Measurements from ENCODE around the gene AQP7. TPM values are rescaled to one million over a fixed set of nuclear protein-coding genes. Genes with fewer than 3 reads are reported as not detected.

AQP7 gene
- total RNA-seq, 4 donors from 2014 or later, result 128 to 466 (median 169) TPM

GRCh38 chr9:33380390-33381094, 21.8 kb downstream of the AQP7 start:
- ATAC-seq (ENCODE audit: low FRiP score) (no peak), DNase-seq (ENCODE audit: low spot score) (no peak)
- TF ChIP-seq, protein P1, sequence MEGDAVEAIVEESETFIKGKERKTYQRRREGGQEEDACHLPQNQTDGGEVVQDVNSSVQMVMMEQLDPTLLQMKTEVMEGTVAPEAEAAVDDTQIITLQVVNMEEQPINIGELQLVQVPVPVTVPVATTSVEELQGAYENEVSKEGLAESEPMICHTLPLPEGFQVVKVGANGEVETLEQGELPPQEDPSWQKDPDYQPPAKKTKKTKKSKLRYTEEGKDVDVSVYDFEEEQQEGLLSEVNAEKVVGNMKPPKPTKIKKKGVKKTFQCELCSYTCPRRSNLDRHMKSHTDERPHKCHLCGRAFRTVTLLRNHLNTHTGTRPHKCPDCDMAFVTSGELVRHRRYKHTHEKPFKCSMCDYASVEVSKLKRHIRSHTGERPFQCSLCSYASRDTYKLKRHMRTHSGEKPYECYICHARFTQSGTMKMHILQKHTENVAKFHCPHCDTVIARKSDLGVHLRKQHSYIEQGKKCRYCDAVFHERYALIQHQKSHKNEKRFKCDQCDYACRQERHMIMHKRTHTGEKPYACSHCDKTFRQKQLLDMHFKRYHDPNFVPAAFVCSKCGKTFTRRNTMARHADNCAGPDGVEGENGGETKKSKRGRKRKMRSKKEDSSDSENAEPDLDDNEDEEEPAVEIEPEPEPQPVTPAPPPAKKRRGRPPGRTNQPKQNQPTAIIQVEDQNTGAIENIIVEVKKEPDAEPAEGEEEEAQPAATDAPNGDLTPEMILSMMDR (IDR thresholded peaks at IDR 0.05), result no peak

DNA sequence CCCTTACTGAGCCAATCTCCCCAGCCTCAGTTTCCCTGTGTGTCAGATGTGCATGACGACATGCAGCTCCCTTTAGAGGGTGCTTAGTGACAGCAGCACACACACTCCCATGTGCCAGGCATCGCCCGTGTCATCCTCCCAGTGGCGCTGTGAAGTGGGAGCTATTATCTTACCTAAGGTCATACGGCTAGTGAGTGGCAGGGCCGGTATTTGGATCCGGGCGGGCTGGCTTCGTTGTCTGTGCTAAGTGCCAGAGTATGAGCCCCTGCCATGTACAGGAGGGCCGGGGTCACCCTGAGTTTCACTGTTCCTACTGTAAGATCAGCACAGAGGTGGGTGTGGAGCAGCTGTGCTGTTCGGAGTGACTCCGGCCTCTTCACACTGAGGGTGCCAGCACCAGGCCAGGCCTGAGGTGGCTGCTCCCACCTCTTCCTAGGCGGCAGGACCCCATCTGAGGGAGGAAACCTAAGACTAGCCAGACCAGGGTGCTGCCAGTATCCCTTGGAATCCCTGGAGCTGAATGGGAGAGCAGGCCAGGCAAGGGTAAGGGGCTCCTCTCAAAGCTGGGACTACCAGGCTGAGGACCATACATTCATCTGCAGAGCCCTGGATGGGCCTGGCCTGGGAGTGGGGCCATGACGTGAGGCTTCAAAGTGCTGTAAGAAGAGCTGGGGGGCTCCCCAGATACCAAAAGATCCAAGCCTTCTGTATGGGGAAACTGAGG, 22.5 kb downstream of the AQP7 start:
- ATAC-seq (ENCODE audit: low FRiP score), result no peak

GRCh38 chr9:33378121-33378795, 24.1 kb downstream of the AQP7 start:
- ATAC-seq (ENCODE audit: low FRiP score) (no peak), DNase-seq (ENCODE audit: low spot score) (no peak)
- TF ChIP-seq, protein P1 (IDR thresholded peaks at IDR 0.05), result no peak

More for the DNA sequence above, 22.5 kb downstream of the AQP7 start:
- DNase-seq (ENCODE audit: low spot score), result no peak
- TF ChIP-seq, protein P1 (IDR thresholded peaks at IDR 0.05), result no peak

DNA sequence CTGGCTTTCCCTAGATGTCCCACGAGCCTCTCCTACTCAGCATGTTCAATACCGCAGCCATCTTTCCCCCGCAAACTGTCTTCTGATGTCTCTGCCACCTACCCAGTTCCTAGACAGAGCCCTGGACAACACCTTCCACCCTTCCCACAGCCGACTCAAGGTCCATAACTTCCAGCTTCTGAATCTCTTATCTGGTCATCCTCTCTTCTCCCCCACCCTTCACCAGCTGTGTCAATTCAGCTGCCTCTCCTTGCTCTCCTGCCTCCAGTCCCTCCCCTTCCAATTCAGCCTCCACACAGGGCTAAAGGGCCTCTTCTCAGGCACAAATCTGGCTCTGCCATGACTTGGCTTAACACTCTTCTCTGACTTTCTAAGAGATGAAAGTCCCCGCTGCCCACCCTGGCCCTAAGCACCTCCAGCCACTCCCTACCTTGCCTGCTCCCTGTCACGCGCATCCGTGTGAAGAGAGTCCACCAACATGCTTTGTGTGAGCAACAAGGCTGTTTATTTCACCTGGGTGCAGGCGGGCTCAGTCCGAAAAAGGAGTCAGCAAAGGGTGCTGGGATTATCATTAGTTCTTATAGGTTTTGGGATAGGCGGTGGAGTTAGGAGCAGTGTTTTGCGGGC, 25.2 kb downstream of the AQP7 start:
- DNase-seq (ENCODE audit: low spot score) (no peak), ATAC-seq (ENCODE audit: low FRiP score) (no peak)
- TF ChIP-seq, protein P1 (IDR thresholded peaks at IDR 0.05), result no peak

- no peak for DNase-seq (ENCODE audit: low spot score)
- peak; percentile 62 for ATAC-seq (ENCODE audit: low FRiP score)
- TF ChIP-seq, protein P1 (IDR thresholded peaks at IDR 0.05), result no peak
Measured at GRCh38 chr9:33375841-33376321, 26.5 kb downstream of the AQP7 start.

- DNase-seq (ENCODE audit: low spot score), result no peak
Measured at GRCh38 chr9:33375238-33375840, 27.0 kb downstream of the AQP7 start.

More at GRCh38 chr9:33375238-33375840, 27.0 kb downstream of the AQP7 start:
- ATAC-seq (ENCODE audit: low FRiP score), result no peak
- TF ChIP-seq, protein P1 (IDR thresholded peaks at IDR 0.05), result no peak
